ENCODE data around the gene PARP12. TPM values are rescaled to one million over a fixed set of nuclear protein-coding genes. Genes with fewer than 3 reads are reported as not detected.

The PARP12 gene
- total and polyA plus RNA-seq, 2 of the 13 experiments (the other 11 are each of a cell fraction or from before 2014, with no cell fraction given): 15.5 to 35.2 TPM

DNA sequence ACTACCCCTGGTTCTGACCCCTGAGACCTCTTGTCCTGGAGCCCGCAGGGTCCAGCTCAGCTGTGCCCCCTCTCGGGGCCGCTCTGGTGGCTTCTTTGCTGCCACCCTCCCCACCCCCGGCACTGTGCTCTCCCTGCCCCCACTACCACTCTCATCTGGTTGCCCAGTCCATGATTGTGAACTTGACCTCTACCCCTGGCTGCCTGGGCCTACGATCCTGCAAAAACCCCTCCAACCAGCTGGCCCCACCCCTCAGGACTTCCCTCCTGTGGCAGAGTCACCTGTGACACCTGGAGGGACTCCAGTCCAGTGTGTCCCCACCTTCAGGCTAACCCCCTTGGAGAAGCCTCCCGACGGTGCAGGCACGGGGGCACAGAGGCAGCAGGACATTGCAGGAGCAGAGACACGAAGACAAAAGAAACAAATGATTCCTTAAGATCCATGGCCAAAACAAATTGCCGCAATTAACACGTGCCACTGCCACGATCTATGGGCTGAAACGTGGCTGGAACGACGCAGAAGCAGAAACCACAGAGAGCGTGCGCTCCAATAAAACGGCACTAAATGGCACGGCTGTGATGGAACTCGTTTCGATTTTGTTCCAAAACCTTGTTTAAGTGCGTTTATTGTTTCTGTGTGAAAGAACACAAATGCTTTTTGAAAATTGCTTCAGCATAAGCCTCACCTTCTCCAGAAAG is 72.0 kb downstream of the PARP12 start (continued):
- TF ChIP-seq, protein P1, sequence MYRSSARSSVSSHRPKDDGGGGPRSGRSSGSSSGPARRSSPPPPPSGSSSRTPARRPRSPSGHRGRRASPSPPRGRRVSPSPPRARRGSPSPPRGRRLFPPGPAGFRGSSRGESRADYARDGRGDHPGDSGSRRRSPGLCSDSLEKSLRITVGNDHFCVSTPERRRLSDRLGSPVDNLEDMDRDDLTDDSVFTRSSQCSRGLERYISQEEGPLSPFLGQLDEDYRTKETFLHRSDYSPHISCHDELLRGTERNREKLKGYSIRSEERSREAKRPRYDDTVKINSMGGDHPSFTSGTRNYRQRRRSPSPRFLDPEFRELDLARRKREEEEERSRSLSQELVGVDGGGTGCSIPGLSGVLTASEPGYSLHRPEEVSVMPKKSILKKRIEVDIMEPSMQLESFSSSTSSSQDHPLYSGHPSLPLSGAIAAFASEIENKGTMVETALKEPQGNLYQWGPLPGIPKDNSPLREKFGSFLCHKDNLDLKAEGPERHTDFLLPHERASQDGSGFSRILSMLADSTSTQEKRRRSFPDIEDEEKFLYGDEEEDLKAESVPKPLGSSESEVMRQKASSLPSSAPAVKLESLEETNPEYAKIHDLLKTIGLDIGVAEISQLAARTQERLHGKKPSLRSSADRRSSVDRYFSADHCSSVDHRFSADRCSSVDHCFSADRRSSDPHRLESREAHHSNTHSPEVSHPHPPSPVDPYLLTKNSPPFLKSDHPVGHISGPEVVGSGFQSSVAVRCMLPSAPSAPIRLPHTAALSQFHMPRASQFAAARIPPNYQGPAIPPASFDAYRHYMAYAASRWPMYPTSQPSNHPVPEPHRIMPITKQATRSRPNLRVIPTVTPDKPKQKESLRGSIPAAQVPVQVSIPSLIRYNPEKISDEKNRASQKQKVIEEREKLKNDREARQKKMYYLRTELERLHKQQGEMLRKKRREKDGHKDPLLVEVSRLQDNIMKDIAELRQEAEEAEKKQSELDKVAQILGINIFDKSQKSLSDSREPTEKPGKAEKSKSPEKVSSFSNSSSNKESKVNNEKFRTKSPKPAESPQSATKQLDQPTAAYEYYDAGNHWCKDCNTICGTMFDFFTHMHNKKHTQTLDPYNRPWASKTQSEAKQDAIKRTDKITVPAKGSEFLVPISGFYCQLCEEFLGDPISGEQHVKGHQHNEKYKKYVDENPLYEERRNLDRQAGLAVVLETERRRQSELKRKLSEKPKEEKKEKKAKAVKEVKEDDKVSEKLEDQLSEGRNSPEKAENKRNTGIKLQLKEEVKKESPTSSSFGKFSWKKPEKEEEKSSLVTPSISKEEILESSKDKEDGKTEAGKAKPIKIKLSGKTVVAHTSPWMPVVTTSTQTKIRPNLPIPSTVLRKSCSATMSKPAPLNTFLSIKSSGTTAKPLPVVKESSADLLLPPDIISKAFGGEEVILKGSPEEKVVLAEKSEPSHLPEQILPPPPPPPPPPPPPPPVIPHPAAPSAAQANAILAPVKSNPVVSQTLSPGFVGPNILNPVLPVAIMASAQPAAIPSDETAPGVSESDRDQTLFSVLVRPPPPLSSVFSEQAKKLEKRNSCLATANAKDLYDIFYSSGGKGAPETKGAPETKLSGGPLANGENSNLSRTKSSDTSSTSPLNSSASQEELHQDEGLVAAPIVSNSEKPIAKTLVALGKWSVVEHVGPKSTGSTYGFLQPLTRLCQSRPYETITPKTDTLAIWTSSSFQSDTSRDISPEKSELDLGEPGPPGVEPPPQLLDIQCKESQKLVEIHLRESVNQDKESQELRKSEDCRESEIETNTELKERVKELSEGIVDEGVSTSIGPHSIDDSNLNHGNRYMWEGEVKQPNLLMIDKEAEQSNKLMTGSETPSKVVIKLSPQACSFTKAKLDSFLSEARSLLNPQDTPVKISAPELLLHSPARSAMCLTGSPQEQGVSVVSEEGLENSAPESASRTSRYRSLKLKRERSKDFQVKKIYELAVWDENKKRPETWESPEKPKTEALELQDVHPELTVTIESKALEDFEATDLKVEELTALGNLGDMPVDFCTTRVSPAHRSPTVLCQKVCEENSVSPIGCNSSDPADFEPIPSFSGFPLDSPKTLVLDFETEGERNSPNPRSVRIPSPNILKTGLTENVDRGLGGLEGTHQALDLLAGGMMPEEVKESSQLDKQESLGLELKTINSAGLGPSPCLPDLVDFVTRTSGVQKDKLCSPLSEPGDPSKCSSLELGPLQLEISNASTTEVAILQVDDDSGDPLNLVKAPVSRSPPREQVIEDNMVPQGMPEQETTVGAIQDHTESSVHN (CRISPR knock-in tag; IDR thresholded peaks at IDR 0.05): no peak
- no peak for TF ChIP-seq HNF4G (IDR thresholded peaks at IDR 0.05; ENCODE audit: borderline replicate concordance, low read depth, low read length)
- no peak for TF ChIP-seq HNF4G (CRISPR knock-in tag; IDR thresholded peaks at IDR 0.05; ENCODE audit: borderline replicate concordance, low read depth)
- no peak for TF ChIP-seq TBX3 (IDR thresholded peaks at IDR 0.05; ENCODE audit: borderline replicate concordance)
- no peak for TF ChIP-seq MED8 (CRISPR knock-in tag; IDR thresholded peaks at IDR 0.05; ENCODE audit: insufficient replicate concordance)
- no peak for TF ChIP-seq NR2C2 (CRISPR knock-in tag; IDR thresholded peaks at IDR 0.05; ENCODE audit: borderline replicate concordance)
